DOHH2 (cell line): ENCODE data around the gene POU2F1.
A peak's percentile ranks its signal among the peaks of the same experiment; 100 is the strongest.

Experiments
- H3F3A ChIP-seq: fragments of 200-600 bp; sonication (generic), shearing (Covaris generic); 2 replicates; pipeline ENCODE4 v1.6.0; 2016; ENCODE audit warnings: antibody characterized with exemption, mild to moderate bottlenecking; ENCODE audit not compliant: control insufficient read depth, insufficient read depth
- H3K27ac ChIP-seq: fragments of 200-600 bp; sonication (generic); 2 replicates; pipeline ENCODE4 v1.5.1; 2014; ENCODE audit warnings: low read depth, mild to moderate bottlenecking, low read length, moderate library complexity
- H3K27me3 ChIP-seq: fragments of 200-600 bp; sonication (generic); 2 replicates; pipeline ENCODE4 v1.6.1; 2014; ENCODE audit warnings: mild to moderate bottlenecking, low read length, mixed read lengths; ENCODE audit not compliant: control insufficient read depth
- H3K36me3 ChIP-seq: fragments of 200-600 bp; sonication (generic); 2 replicates; pipeline ENCODE4 v1.6.1; 2014; ENCODE audit warnings: mild to moderate bottlenecking, low read length, moderate library complexity, mixed read lengths; ENCODE audit not compliant: control insufficient read depth
- H3K4me1 ChIP-seq: fragments of 200-600 bp; sonication (generic); 2 replicates; pipeline ENCODE4 v1.6.1; 2014; ENCODE audit warnings: mild to moderate bottlenecking, low read length, mixed read lengths; ENCODE audit not compliant: control insufficient read depth
- H3K4me2 ChIP-seq: fragments of 200-600 bp; sonication (generic); 2 replicates; pipeline ENCODE4 v1.6.0; 2014; ENCODE audit warnings: mild to moderate bottlenecking, low read length, moderate library complexity
- H3K4me3 ChIP-seq: fragments of 200-600 bp; sonication (generic); 2 replicates; pipeline ENCODE4 v1.5.1; 2014; ENCODE audit warnings: mild to moderate bottlenecking, low read length, mixed read lengths
- H3K79me2 ChIP-seq: fragments of 200-600 bp; sonication (generic); 2 replicates; pipeline ENCODE4 v1.6.1; 2014; ENCODE audit warnings: mild to moderate bottlenecking, low read length, mixed read lengths; ENCODE audit not compliant: control insufficient read depth
- H3K9me2 ChIP-seq: fragments of 200-600 bp; sonication (generic); replicated peaks from 2 replicates; pipeline ENCODE4 v1.6.1; 2014; ENCODE audit warnings: mild to moderate bottlenecking, low read length, mixed read lengths; ENCODE audit not compliant: control insufficient read depth
- H3K9me3 ChIP-seq: fragments of 200-600 bp; sonication (generic); 2 replicates; pipeline ENCODE4 v1.6.1; 2014; ENCODE audit warnings: antibody characterized with exemption, low read length, mixed read lengths; ENCODE audit not compliant: control insufficient read depth, insufficient read depth
- H4K20me1 ChIP-seq: fragments of 200-600 bp; sonication (generic); 2 replicates; pipeline ENCODE4 v1.6.0; 2014; ENCODE audit warnings: low read depth, mild to moderate bottlenecking, antibody characterized with exemption, low read length, moderate library complexity; ENCODE audit not compliant: control insufficient read depth, insufficient read depth
- CTCF ChIP-seq: fragments of 200-600 bp; sonication (generic); IDR thresholded peaks from one replicate; pipeline ENCODE4 v1.5.1; 2014; ENCODE audit warnings: antibody characterized with exemption, mild to moderate bottlenecking, low read depth, low read length; ENCODE audit not compliant: poor library complexity, severe bottlenecking
- EZH2phosphoT487 ChIP-seq: fragments of 200-600 bp; sonication (generic); IDR thresholded peaks from 2 replicates; pipeline ENCODE4 v1.6.1; 2017; ENCODE audit warnings: borderline replicate concordance, mild to moderate bottlenecking, antibody characterized with exemption, low read length, moderate library complexity, mixed read lengths

The POU2F1 gene

GRCh38 chr1:167425482-167425881 lies 204.8 kb downstream of the POU2F1 start:
- H3K27ac ChIP-seq: no peak overlapping the region
- H3K9me2 ChIP-seq: no peaks in the 10 kb centered on the region
- no peaks in the 10 kb centered on the region for H3K36me3 ChIP-seq
- H3K27me3 ChIP-seq: no peaks in the 10 kb centered on the region
- no peaks in the 10 kb centered on the region for H3K79me2 ChIP-seq
- H4K20me1 ChIP-seq: no peaks in the 10 kb centered on the region
- H3K9me3 ChIP-seq: no peaks in the 10 kb centered on the region
- no peak for TF ChIP-seq EZH2phosphoT487
- TF ChIP-seq CTCF: no peak
- peaks cover 40% of the 10 kb centered on the region for H3K4me1 ChIP-seq
- H3K4me3 ChIP-seq: no peak overlapping the region
- H3K4me2 ChIP-seq: no peak overlapping the region
- H3F3A ChIP-seq: peaks cover 25% of the 10 kb centered on the region

- H3K4me1 ChIP-seq: peaks cover 52% of the 10 kb centered on the region
- no peak overlapping the region for H3K27ac ChIP-seq
- H3K79me2 ChIP-seq: no peaks in the 10 kb centered on the region
- H3K36me3 ChIP-seq: no peaks in the 10 kb centered on the region; the same call in 1 of the 2 replicates
- TF ChIP-seq EZH2phosphoT487: no peak
- TF ChIP-seq CTCF: no peak
- H3K4me2 ChIP-seq: no peak overlapping the region
- H3K9me3 ChIP-seq: no peaks in the 10 kb centered on the region
- no peaks in the 10 kb centered on the region for H3K27me3 ChIP-seq
- no peaks in the 10 kb centered on the region for H4K20me1 ChIP-seq
- H3K9me2 ChIP-seq: no peaks in the 10 kb centered on the region
- H3F3A ChIP-seq: peaks cover 37% of the 10 kb centered on the region
- H3K4me3 ChIP-seq: no peak overlapping the region
These were observed 206.0 kb downstream of the POU2F1 start for GRCh38 chr1:167426716-167427115.

- H3K27me3 ChIP-seq: no peaks in the 10 kb centered on the region
- peaks cover 63% of the 10 kb centered on the region for H3K4me1 ChIP-seq
- H3K9me3 ChIP-seq: no peaks in the 10 kb centered on the region
- peaks cover 41% of the 10 kb centered on the region for H3F3A ChIP-seq
- peak overlapping the region; percentile 35 for H3K4me2 ChIP-seq
- no peaks in the 10 kb centered on the region for H3K9me2 ChIP-seq
- no peaks in the 10 kb centered on the region for H3K79me2 ChIP-seq
- H4K20me1 ChIP-seq: no peaks in the 10 kb centered on the region
- peak overlapping the region; percentile 95 for H3K27ac ChIP-seq
- peak overlapping the region; percentile 17; the same call in 1 of the 2 replicates for H3K4me3 ChIP-seq
- no peak for TF ChIP-seq EZH2phosphoT487
- no peak for TF ChIP-seq CTCF
- H3K36me3 ChIP-seq: peaks cover 10% of the 10 kb centered on the region
These were observed 207.2 kb downstream of the POU2F1 start for GRCh38 chr1:167427848-167428247.

- TF ChIP-seq CTCF: no peak
- no peak for TF ChIP-seq EZH2phosphoT487
- peaks cover 10% of the 10 kb centered on the region for H3K36me3 ChIP-seq
- peaks cover 41% of the 10 kb centered on the region for H3F3A ChIP-seq
- H4K20me1 ChIP-seq: no peaks in the 10 kb centered on the region
- peak overlapping the region; percentile 35 for H3K4me2 ChIP-seq
- peak overlapping the region; percentile 17 for H3K4me3 ChIP-seq
- H3K27ac ChIP-seq: peak overlapping the region; percentile 95
- no peaks in the 10 kb centered on the region for H3K79me2 ChIP-seq
- no peaks in the 10 kb centered on the region for H3K27me3 ChIP-seq
- no peaks in the 10 kb centered on the region for H3K9me2 ChIP-seq
- peaks cover 69% of the 10 kb centered on the region for H3K4me1 ChIP-seq
- H3K9me3 ChIP-seq: no peaks in the 10 kb centered on the region
These were observed 207.7 kb downstream of the POU2F1 start for GRCh38 chr1:167428395-167428794.
